Measurements from ENCODE around the gene EPB41L4B. TPM values are rescaled to one million over a fixed set of nuclear protein-coding genes. Genes with fewer than 3 reads are reported as not detected.
"Not testable (repeated sequence)": the region's sequence is repeated elsewhere in the genome, so short reads cannot be mapped to it uniquely, and the experiment has no call there.

The EPB41L4B gene
- total and polyA plus RNA-seq, 12 donors, result 0.20 to 15.2 (median 4.4) TPM

- peak in 1 of 2 donors; percentile 34 for DNase-seq
Observed at GRCh38 chr9:109286981-109287380, 33.9 kb downstream of the EPB41L4B start.

GRCh38 chr9:109286571-109286977 lies 34.3 kb downstream of the EPB41L4B start:
- H3K36me3 ChIP-seq, result no peaks in the 10 kb centered on the region
- 76 to 82% methylated on average over 4 of the region's 4 CpGs for WGBS, 2 donors
- no peaks in the 10 kb centered on the region for H3K9me3 ChIP-seq
- no peak for TF ChIP-seq CTCF (IDR thresholded peaks at IDR 0.05)
- peaks cover 0 to 2% (median 0%) of the 10 kb centered on the region in 9 donors for H3K4me1 ChIP-seq
- H3K27ac ChIP-seq, result peak overlapping the region in 1 of 10 donors; percentile 19
- H3K4me3 ChIP-seq, result no peak overlapping the region
- H3K27me3 ChIP-seq, result no peaks in the 10 kb centered on the region
- DNase-seq, result no peak
- peak in 2 of 8 donors; percentile 11 for ATAC-seq
- intact Hi-C loops (cut with DNase I), result no loop called here

More at GRCh38 chr9:109286981-109287380, 33.9 kb downstream of the EPB41L4B start:
- no peak overlapping the region for H3K4me3 ChIP-seq
- no peaks in the 10 kb centered on the region for H3K27me3 ChIP-seq
- ATAC-seq, result peak in 7 of 8 donors; percentile 28 to 77 (median 56)
- H3K9me3 ChIP-seq, result no peaks in the 10 kb centered on the region
- no peaks in the 10 kb centered on the region for H3K36me3 ChIP-seq
- H3K27ac ChIP-seq, result peak overlapping the region in 2 of 10 donors; percentile 19 to 22
- no peak for TF ChIP-seq CTCF (IDR thresholded peaks at IDR 0.05)
- H3K4me1 ChIP-seq, result peaks cover 0 to 2% (median 0%) of the 10 kb centered on the region in 9 donors
- intact Hi-C loops (cut with DNase I), result no loop called here

- 80 to 88% methylated on average over 2 of the region's 2 CpGs for WGBS, 2 donors
- H3K27me3 ChIP-seq; H3K36me3 ChIP-seq; DNase-seq; ATAC-seq; H3K27ac ChIP-seq; intact Hi-C loops (cut with DNase I); H3K9me3 ChIP-seq; H3K4me1 ChIP-seq; H3K4me3 ChIP-seq: not testable (repeated sequence)
Observed at GRCh38 chr9:109283672-109284071, 37.2 kb downstream of the EPB41L4B start.

GRCh38 chr9:109283012-109283411 lies 37.8 kb downstream of the EPB41L4B start:
- no peak for TF ChIP-seq CTCF (IDR thresholded peaks at IDR 0.05)
- peaks cover 0 to 7% (median 0%) of the 10 kb centered on the region in 9 donors for H3K4me1 ChIP-seq
- intact Hi-C loops (cut with DNase I), result no loop called here
- WGBS, 2 donors, result 75 to 77% methylated on average over 3 of the region's 3 CpGs
- H3K27me3 ChIP-seq, result no peaks in the 10 kb centered on the region
- ATAC-seq (no peak), DNase-seq (no peak)
- H3K4me3 ChIP-seq, result no peak overlapping the region
- no peaks in the 10 kb centered on the region for H3K36me3 ChIP-seq
- H3K27ac ChIP-seq, result no peak overlapping the region
- H3K9me3 ChIP-seq, result no peaks in the 10 kb centered on the region

GRCh38 chr9:109282302-109282701 lies 38.6 kb downstream of the EPB41L4B start:
- DNase-seq (no peak), ATAC-seq (no peak)
- no peak for TF ChIP-seq CTCF (IDR thresholded peaks at IDR 0.05)
- WGBS, 2 donors, result 91 to 93% methylated on average over 3 of the region's 3 CpGs
- H3K9me3 ChIP-seq, result no peaks in the 10 kb centered on the region
- no peak overlapping the region for H3K4me3 ChIP-seq
- H3K27ac ChIP-seq, result no peak overlapping the region
- intact Hi-C loops (cut with DNase I), result no loop called here
- H3K4me1 ChIP-seq, result peaks cover 0 to 11% (median 0%) of the 10 kb centered on the region in 9 donors
- H3K27me3 ChIP-seq, result no peaks in the 10 kb centered on the region
- H3K36me3 ChIP-seq, result no peaks in the 10 kb centered on the region

Measured in heart right ventricle (tissue), 16 donors.